GM19455 (cell line): ENCODE results near the gene PDE7B.

Experiments used
- ATAC-seq: cut with Tn5 transposase; IDR thresholded peaks from one replicate; pipeline ENCODE4 v1.9.1; 2021; ENCODE audit not compliant: unreplicated experiment

Gene PDE7B

GRCh38 chr6:135983093-135983492 is 131.6 kb downstream of the PDE7B start:
- ATAC-seq: no peak

DNA sequence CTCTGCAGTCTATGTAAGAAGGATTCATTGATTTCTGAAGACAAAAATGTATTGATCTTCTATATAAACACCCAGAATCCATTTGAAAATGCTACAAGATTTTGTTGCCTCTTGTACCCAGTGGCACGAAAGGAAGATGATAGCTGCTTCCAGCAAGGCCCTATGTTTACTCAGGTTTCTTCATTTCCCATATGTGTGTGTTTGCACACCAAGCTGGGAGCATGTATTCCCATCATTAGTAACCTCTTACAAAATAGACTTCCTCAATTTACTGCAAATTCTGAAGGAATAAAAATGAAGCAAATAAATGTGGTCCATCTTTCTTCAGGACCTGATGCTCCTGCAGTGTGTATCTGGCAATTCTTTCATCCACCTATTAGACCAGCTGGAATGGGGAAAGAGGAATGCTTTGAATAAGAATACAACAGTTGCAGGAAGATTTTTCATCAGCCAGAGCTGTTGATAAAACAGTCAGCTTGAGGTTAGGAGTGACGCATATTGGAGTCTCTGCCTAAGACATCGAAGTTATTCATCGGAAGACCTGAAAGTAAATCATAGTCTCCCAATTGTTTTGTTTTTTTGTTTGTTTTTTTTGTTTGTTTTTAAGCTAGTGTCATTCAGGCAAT is 132.3 kb downstream of the PDE7B start:
- no peak for ATAC-seq

GRCh38 chr6:135985471-135985870 is 134.0 kb downstream of the PDE7B start:
- ATAC-seq: no peak

GRCh38 chr6:135987226-135987625 is 135.7 kb downstream of the PDE7B start:
- no peak for ATAC-seq

DNA sequence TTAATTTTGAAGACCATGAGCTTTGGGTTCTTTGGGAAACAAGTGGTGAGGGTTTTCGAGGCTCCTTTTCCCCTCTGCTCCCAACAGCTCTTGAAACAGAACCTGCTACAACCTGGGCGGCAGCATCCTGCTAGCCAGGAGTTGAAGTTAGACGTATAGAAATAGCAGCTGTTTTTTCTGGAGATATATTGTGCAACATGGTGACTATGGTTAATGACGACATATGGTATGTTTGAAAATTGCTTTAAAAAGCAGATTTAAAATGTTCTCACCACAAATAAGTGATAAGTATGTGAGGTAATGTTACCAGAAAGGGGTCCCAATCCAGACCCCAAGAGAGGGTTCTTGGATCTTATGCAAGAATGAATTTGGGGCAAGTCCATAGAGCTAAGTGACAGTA is 138.9 kb downstream of the PDE7B start:
- ATAC-seq: no peak

DNA sequence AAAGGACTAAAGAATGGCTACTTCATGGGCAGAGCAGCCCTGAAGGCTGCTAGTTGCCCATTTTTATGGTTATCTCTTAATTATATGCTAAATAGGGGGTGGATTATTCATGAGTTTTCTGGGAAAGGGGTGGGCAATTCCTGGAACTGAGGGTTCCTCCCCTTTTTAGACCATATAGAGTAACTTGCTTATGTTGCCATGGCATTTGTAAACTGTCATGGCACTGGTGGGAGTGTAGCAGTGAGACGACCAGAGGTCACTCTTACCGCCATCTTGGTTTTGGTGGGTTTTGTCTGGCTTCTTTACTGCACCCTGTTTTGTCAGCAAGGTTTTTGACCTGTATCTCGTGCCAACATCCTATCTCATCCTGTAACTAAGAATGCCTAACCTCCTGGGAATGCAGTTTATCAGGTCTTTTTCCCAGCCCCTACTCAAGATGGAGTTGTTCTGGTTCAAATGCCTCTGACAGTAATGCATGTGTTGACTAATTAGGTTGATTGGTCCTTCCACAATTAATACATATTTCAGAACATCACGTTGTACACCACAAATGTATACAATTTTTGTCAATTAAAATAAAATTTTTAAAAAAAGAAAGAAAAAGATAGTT is 139.5 kb downstream of the PDE7B start:
- ATAC-seq: no peak

DNA sequence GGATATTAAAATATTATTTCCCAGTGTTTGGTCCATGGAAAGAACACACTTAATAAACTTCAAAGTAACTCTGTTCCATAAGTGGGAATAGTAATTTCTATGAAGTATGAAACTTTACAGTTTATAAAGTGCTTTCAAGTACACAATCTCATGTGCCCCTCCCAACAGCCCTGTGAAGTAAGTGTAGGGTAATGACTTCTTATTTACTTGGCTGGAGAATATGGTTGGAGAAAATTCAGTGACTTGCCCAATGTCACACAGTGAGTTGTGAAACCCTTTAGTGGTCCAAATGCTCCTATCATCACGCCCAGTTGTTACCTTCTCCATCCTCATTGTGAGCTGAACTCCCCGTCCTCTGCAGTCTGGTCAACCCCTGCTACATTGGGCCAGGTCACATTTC is 141.2 kb downstream of the PDE7B start:
- ATAC-seq: no peak

DNA sequence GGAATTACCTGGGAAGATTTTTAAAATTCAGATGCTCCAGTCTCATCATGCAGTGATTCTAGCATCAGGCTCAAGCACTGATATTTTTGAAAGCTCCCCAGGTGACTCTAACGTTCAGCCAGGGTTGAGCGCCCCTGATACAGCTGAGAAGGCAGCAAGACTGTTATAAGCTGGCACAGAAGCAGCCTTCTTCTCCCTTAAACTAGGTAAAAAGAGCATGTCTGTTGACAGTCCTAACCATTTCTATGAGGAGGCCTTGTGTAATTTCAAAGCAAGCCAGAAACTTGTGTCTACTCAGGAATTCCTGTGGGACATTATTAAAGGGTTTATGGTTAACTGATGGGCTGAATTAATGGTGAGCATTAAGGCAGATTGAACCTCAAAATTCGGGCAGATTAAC is 141.9 kb downstream of the PDE7B start:
- no peak for ATAC-seq

GRCh38 chr6:135994857-135995544 is 143.5 kb downstream of the PDE7B start:
- ATAC-seq: no peak

GRCh38 chr6:135995545-135995898 is 144.0 kb downstream of the PDE7B start:
- no peak for ATAC-seq

GRCh38 chr6:135996668-135997067 is 145.2 kb downstream of the PDE7B start:
- no peak for ATAC-seq

GRCh38 chr6:135999393-135999792 is 147.9 kb downstream of the PDE7B start:
- no peak for ATAC-seq

DNA sequence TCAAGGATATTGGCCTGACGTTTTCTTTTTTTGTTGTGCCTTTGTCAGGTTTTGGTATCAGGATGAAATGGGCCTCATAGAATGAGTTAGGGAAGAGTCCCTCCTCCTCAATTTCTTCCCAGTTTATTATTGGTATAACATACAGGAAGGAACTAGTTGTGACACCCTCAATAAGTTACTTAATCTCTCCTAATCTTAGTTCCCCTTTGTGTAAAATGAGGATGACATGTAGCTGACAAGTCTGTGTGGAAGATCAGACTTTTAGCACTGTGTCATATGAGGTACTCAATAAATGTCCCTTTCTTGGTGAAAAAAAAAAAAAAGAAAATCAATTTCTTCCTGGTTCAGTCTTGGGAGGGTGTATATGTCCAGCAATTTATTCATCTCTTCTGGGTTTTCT is 155.8 kb downstream of the PDE7B start:
- no peak for ATAC-seq

DNA sequence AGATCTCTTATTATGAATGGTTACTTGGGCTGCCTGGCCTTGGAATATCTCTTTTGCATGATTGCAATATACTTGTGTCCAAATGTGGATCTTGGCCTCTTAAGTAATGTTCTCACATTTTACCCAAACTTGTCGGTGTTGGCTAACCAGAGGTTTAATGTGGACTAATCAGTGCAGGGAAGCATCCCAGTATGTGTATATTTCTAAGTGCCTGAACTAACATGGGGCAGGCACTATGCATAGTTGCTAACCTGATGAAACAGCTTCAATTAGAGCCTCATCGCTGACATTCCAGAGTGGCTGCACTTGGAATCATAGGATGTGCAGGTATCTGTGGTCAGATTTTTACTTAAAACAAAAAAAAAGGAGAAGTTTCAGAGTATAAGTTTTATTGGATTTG is 160.0 kb downstream of the PDE7B start:
- no peak for ATAC-seq

- ATAC-seq: no peak
Observed at GRCh38 chr6:136012198-136012887, 160.8 kb downstream of the PDE7B start.

- no peak for ATAC-seq
Observed at GRCh38 chr6:136012943-136013342, 161.4 kb downstream of the PDE7B start.

DNA sequence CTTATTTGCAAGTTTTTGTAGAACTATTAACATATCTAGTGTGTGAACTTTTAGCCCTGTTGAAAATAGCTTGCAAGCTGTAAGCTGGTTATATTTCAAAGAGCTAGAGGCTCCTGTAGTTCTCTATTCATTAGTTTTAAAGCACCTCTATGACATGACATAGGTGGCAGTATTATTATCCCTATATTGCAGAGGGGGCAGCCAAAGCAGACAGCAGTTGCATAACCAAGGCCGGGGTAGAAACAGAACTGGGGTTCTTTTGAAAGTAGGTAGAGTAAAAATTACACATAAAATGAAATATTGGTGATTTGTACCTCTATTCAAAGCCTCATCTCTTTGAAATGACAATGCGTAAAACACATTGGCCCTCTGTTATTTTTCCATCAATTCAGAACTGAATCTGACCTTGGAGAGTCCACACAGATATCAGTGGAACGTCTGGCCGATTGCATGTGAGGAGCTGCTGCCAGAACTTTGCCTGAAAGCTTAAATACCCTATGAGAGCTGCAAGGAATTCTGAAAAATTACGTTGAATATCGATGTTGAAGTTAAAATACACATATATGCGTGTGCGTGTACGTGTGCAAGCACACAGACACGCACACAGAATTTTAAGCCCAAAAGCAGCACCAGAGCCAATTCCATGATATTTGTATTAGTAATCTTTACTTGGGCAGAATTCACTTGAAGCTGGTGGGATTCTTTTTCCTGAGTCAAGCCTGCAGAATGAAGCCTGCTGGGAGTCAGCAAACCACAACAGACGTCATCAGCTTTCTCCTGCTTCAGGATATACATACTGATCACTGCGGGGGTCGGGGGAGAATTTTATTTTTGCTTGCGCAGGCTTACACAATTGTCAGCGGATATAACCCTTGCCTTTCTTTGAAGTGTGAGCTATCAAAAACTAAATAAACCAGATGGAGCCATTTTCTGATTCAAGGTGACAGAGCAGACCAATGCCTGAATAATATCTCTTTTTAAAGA is 163.2 kb downstream of the PDE7B start:
- no peak for ATAC-seq

GRCh38 chr6:136015531-136015930 is 164.0 kb downstream of the PDE7B start:
- ATAC-seq: no peak

DNA sequence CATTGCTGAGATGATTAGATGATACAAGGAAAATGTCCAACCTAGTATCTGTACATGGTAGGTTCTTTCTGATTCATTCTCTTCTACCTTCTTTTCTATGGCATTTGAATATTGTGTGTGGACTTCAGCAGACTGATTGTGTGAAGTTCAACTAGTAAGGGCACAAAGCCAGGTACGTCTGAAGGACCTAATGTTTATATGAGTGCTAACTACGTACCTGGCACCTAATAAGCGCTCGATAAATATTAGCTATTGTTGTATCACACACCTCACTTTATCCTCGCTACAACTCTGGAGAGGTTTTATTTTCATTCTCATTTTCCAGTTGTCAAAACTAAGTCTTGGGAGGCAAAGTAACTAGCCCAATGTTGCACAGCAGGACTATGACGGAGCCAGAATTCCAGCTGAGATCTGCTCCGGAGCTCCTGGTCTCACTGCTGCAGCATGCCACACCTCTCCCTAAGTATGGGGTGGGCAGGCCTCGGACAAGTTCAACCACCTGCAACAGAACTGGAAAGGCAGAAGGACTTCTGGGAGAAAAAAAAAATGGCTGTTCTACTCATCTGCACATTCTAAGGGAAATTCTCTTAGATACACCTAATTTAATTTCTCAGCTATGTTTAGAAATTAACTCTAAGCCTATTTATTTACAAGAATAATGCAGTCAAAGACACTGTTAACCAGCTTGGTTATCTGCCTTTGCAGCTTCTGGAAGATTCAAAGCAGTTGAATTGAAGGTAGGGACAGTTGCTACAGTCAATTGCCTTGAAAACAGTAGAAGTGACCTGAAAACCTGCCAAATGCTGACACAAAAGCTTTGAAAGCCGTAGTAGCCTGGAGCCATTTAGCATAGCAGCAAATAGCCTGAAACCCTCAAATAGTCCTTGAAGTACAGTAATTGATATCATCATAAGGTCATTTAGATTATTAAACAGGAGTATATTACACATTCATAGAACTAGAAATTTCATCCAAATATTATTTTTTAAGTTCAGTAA is 165.0 kb downstream of the PDE7B start:
- no peak for ATAC-seq

DNA sequence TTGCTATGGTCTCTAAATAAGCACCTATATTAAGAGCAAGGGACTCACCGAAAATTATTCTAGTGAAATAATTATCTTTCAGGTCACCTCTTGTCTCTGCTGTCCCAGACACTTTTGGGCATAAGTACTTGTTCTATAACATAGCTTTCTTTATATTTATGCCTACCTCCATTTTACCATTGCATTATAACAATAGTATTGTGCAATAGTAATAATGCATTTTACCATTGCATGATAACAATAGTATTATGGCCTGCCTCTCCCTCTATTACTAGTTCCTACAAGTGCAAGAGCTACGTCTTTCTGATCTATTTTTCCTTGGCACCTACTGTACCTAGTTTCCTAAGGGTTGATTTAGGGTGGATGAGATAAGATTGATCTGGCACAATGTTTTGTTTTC is 169.2 kb downstream of the PDE7B start:
- ATAC-seq: no peak
